HG03354 (cell line): ENCODE data around the gene SPATA12.
A peak's percentile ranks its signal among the peaks of the same experiment; 100 is the strongest.

Source experiments
- ATAC-seq: cut with Tn5 transposase; IDR thresholded peaks from one replicate; pipeline ENCODE4 v1.9.1; 2021; ENCODE audit warnings: mild to moderate bottlenecking; ENCODE audit not compliant: unreplicated experiment, poor library complexity, severe bottlenecking

Gene SPATA12

DNA sequence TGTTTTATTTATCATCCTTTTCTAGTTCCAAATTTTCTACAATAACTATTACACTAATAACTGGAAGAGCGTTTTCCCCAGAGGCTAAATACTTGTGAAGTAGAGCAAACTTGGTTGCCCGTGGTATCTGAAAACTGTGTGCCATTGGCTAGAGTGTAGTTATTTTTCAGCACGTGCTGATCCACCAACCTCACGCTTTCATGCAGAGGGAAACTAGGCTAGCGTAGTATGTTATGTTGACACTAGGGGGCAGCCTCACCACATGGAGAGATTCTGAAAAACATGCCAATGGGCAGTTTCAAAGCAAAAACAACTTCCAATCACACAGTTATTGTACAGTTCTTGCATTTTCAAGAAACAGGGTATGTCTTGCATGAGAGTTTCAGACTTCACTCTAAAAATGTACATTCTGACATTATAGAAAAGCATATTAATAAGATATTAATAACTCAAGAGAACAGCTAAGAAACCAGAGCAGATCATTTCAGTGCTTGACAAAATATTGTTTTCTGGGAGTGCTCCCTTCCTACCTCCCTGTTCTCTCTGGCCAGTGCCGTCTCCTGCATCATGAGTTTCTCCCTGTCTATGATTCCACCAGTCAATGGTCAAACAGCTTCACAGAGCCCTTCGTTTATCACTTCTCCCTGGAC lies 39.7 kb downstream of the SPATA12 start:
- ATAC-seq = peak; percentile 65

DNA sequence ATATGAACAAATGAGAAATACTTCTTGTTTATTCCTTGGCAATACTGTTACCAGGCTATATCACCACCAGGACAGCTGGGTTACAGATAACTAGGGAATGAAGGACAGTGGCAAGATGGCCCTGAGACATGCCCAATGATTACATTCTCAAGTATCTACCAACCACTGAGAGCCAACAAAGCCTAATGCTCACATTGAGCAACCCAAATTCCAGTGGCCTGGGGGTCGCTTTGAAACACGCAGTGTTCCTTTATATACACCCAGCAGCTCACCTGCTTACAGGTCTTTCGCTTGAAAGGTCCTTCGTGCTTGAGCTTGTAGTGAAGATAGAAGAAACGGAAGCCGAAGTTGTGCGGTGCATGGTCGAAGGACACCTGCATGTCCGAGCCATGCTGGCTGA lies 45.1 kb downstream of the SPATA12 start:
- ATAC-seq = no peak

DNA sequence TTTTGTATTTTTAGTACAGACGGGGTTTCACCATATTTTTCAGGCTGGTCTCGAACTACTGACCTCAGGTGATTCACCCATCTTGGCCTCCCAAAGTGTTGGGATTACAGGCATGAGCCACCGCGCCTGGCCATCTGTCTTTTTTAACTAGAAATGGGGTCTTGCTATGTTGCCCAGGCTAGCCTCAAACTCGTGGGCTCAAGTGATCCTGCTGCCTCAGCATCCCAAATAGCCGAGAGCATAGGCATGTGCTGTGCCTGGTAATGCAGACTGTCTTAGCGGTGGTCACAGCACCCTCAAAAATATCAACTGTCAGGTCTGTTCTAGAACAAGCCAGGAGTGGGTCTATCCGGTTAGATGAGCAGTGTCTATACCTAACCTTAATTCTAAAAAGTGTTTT lies 48.2 kb downstream of the SPATA12 start:
- no peak for ATAC-seq

DNA sequence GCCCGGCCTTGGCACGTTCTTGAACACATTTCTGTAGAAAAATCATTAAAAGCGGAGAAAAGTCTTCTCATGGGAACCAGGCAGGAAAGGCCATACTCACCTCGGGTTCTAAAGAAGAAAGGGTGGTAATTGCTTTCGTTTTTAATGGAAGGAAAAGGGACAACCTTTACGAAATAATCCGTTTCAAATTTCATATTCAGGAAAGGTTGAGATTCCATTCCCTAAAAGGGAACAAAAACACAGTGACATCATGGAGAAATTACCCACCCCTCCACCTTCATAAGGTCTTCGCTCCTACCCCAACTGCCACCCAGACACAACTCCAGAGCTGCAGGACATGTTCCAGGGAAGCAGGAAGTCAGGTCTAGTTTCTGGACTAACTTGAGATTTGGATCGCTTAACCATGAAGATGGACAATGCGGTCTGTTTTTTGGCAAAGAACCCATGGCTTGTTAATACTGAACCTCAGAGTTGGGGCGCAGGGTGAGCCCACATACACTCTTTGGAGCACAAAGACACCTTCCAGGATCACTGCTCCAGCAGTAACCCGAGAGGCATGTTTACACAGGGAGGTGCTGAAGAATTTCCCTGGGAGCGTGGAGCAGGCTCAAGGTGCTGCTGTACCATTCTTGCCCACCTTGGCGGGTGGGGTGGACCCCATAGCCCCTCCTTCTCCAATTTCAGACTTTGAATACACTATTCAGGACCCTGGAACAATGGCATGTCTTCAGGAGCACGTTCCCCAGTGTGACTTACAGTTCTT lies 49.2 kb downstream of the SPATA12 start:
- no peak for ATAC-seq

DNA sequence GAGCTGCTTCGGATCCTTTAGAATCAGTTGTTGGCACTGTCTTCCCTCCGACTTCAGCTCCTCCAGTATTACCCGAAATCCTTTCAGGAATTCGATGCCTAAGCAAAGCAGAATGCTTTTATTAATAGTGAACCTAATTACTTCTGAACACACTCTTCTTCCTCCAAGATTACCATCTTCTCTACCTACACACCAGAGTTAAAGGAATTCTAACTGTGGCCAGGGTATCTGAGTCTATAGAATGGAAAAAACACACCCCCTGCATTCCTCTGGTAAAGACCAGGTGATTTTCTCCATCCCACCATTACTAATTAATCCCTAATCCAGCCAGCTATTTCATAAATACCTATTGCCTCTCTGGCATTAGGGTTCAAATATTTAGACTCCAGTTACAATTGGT lies 49.8 kb downstream of the SPATA12 start:
- no peak for ATAC-seq

DNA sequence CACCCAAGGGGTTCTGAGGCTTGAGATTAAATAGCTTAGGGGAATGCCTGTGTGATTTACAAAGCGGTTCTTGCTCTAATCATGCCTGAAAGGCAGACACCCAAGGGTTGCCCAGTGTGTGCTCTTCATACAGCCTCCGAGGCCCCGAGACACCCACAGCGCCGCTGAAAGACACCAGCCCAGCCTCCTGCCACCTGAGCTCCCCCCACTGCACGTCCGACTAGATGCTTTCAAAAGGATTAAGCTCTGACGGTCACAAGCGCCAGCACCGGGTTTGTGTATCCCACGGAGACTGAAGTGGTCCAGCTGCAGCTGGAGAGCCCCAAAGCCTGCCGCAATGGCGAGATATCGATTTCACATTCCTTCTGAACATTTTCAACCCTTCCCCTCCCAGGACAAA lies 50.3 kb downstream of the SPATA12 start:
- no peak for ATAC-seq

DNA sequence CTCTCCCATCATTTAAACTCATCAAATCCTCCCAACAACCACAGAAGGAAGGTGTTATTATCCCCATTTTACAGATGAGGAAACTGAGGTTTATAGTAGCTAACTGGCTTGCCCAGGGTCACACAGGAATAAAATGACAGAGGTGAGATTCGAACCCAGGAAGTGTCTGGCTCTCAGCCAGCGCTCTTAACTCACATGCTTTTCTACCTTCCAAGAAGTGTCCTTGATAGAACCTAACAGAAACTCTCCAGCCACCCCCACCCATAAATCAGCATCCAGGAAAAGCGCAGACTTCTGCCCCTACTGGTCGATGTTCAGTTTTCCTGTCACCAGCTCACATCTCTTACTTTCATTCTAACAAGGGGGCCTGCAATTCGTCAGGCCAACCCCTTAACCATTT lies 51.7 kb downstream of the SPATA12 start:
- ATAC-seq = no peak

DNA sequence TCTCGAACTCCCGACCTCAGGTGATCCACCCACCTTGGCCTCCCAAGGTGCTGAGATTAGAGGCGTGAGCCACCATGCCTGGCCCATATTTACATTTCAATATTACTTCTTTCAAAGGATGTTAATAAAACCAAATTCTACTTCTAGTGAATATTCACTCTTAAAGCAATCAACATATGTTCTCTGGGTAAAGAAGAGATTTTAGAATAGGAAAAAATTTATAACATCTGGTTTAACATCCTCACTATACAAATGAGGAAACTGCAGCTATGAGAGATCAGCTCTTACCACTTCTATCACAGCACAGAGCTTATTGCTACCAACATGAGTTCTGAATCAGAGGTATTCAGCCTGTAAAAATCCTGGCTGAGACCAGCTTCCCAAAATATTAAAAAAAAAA lies 56.0 kb downstream of the SPATA12 start:
- no peak for ATAC-seq

DNA sequence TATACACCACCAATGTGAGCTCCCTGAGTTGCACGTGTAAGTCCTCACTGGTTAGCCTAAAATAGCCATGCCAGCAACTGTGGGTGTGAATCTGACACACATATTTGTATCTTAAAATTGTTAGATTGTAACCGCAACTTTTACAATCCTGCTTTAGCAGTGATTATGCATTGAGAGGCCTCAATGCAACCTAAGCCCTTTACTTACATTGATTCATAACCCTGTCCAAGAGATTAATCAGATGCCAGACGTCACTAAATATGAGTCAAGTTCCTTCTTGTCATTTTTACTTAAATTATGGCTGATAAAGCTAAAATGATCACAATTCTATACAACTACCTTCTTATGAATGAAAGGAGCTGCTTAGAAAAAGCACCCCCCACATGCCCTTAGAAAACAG lies 57.8 kb downstream of the SPATA12 start:
- ATAC-seq = no peak

DNA sequence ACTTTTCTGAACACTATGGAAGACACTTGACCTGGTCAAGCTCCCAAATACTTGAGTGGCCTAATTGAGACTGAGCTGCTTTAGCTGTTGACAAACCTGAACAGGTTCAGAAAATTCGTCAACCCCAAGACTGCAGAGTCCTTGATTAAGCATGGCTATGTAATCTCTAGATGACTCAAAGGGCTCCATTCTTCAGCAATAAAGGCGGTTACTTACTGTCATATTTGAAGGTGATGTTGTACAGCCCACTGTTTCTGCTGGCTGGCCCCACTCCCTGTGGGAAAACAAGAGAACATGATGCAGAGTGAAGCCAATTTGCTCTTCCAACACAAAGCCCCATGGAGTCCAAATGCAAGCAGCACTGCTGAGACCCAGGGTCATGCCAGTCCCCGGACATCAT lies 59.6 kb downstream of the SPATA12 start:
- no peak for ATAC-seq

DNA sequence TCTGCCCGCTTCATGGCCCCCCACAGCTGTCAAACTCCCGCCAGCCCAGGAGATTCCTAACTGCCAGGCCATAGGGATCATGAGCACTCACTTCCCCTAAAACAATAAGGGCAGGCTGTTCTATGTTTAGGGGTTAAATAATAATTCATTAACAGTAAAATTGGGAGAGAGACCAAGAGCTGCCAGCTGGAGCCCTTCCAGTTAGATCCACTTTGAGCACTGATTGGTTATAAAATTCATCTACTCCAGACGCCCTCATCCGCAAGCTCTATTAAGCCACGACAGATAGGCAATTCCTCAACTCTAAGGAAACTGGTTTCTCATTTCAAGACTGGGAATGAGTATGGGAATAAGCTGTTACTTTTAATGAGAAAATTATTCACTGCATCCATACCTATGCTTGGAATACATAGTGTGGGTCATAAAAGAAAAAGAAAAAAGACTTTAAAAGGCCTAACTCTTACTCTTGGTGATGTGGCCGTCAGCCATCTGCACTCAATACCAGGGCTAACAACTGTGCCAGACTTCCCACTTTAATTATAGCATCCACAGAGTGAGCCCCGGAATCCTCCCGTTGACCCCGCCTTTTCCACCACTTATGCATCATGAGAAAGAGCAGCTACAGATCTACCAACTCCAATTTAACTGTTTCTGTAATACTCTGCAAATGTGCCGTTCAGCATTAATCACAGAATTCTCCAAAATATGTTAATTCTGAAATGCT lies 60.1 kb downstream of the SPATA12 start:
- no peak for ATAC-seq
